Limb (tissue), 2 donors: ENCODE measurements around the gene PGLYRP2.
"Not testable (repeated sequence)": the region's sequence is repeated elsewhere in the genome, so short reads cannot be mapped to it uniquely, and the experiment has no call there.

Source experiments
- DNase-seq, 2 donors: peaks; one replicate each; pipeline ENCODE4 v3.0.0-alpha.2; 2016; ENCODE audit errors: extremely low spot score in 2 of 2

The PGLYRP2 gene

GRCh38 chr19:15479391-15480345 is at the start of gene PGLYRP2:
Gene PGLYRP2, minus strand, starts transcription at chr19:15479501. Its CDS starts 130 bp downstream, at chr19:15479371.
- DNase-seq: no peak

- no peak for DNase-seq
These were observed 48.4 kb upstream of the PGLYRP2 start for GRCh38 chr19:15527705-15528104.

- DNase-seq: no peak
These were observed 47.1 kb upstream of the PGLYRP2 start for GRCh38 chr19:15526408-15526807.

- no peak for DNase-seq
These were observed 46.0 kb upstream of the PGLYRP2 start for GRCh38 chr19:15525291-15525690.

GRCh38 chr19:15524781-15525180 is 45.5 kb upstream of the PGLYRP2 start:
- no peak for DNase-seq

- no peak for DNase-seq
These were observed 40.2 kb upstream of the PGLYRP2 start for GRCh38 chr19:15519433-15519976.

- DNase-seq: no peak
These were observed 38.5 kb upstream of the PGLYRP2 start for GRCh38 chr19:15517778-15518177.

- no peak for DNase-seq
These were observed 37.1 kb upstream of the PGLYRP2 start for GRCh38 chr19:15516363-15516762.

- DNase-seq: not testable (repeated sequence)
These were observed 35.9 kb upstream of the PGLYRP2 start for GRCh38 chr19:15515227-15515625.

- DNase-seq: no peak
These were observed 32.5 kb upstream of the PGLYRP2 start for GRCh38 chr19:15511671-15512424.

- DNase-seq: no peak
These were observed 28.9 kb upstream of the PGLYRP2 start, which contains the start of gene CYP4F22 for GRCh38 chr19:15508035-15508710. Gene CYP4F22, plus strand, starts transcription at chr19:15508525. Its CDS starts 16,812 bp downstream, at chr19:15525337.

GRCh38 chr19:15507068-15508034 is 28.1 kb upstream of the PGLYRP2 start:
- DNase-seq: no peak

- no peak for DNase-seq
These were observed 26.8 kb upstream of the PGLYRP2 start for GRCh38 chr19:15506074-15506571.

GRCh38 chr19:15502264-15502663 is 23.0 kb upstream of the PGLYRP2 start:
- DNase-seq: no peak

- DNase-seq: no peak
These were observed 22.3 kb upstream of the PGLYRP2 start for GRCh38 chr19:15501596-15501995.

GRCh38 chr19:15498910-15499309 is 19.6 kb upstream of the PGLYRP2 start:
- no peak for DNase-seq

GRCh38 chr19:15498156-15498858 is 19.0 kb upstream of the PGLYRP2 start:
- DNase-seq: no peak

GRCh38 chr19:15495151-15495550 is 15.8 kb upstream of the PGLYRP2 start:
- no peak for DNase-seq

- DNase-seq: no peak
These were observed 9.4 kb upstream of the PGLYRP2 start for GRCh38 chr19:15488489-15489226.
